CD4-positive, alpha-beta T cell treated with Interleukin-6 for 4 hours (primary cell): ENCODE results near the gene MAGEA8.
"Not testable (repeated sequence)": the region's sequence is repeated elsewhere in the genome, so short reads cannot be mapped to it uniquely, and the experiment has no call there.

Experiments
- DNase-seq: peaks from one replicate; pipeline ENCODE4 v3.0.0-alpha.2; 2020; ENCODE audit warnings: mixed read lengths

Gene MAGEA8, protein sequence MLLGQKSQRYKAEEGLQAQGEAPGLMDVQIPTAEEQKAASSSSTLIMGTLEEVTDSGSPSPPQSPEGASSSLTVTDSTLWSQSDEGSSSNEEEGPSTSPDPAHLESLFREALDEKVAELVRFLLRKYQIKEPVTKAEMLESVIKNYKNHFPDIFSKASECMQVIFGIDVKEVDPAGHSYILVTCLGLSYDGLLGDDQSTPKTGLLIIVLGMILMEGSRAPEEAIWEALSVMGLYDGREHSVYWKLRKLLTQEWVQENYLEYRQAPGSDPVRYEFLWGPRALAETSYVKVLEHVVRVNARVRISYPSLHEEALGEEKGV

GRCh38 chrX:149881081-149881711, at the start of gene MAGEA8:
Gene MAGEA8 (plus strand): TSS chrX:149881183. CDS start chrX:149884273, 3,090 bp downstream.
- no peak for DNase-seq

- DNase-seq = no peak
Measured at GRCh38 chrX:149831473-149831872, 49.5 kb upstream of the MAGEA8 start.

- DNase-seq = not testable (repeated sequence)
Measured at GRCh38 chrX:149836728-149837127, 44.3 kb upstream of the MAGEA8 start.

- no peak for DNase-seq
Measured at GRCh38 chrX:149837167-149837566, 43.8 kb upstream of the MAGEA8 start.

DNA sequence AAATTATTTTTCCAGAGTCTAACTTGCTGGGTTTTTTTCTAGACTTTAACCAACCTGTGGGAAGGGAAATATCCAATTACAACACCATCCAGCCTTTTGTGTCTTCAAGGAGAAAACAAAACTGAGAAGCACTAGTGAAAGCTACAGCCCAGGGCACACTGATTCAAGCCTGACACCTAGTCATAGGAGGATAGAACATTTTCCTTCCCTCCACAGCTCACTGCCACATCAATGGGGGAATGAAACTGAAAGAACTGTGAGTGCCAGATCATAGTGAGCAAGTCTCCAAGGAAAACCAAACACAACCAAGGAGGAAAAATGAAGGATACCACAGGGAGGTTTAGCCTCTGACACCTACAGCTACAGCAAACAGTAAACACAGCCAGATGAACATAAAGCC, 43.3 kb upstream of the MAGEA8 start:
- no peak for DNase-seq

GRCh38 chrX:149841929-149842328, 39.1 kb upstream of the MAGEA8 start:
- DNase-seq = no peak

DNA sequence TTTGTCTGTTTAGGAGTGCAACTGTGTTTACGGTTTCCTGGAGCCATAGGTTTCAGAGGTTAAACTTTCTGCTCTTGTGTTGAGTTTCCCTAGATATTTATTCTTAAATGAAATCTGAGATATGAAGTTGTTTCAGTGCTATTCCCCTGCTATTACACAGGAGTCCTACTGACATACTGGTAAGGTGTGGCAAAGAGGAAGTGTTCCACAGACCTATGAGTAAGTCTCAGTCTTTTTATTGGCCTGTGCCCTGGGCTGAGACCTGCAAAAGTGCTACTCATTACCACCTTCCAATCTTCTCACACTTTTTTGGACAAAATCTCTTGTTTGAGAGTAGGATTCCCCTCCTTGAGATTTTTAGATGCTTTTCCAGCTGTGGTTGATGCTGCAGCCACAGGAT, 35.6 kb upstream of the MAGEA8 start:
- no peak for DNase-seq

- DNase-seq = no peak
Measured at GRCh38 chrX:149846789-149847188, 34.2 kb upstream of the MAGEA8 start.

- no peak for DNase-seq
Measured at GRCh38 chrX:149848855-149849254, 32.1 kb upstream of the MAGEA8 start.

DNA sequence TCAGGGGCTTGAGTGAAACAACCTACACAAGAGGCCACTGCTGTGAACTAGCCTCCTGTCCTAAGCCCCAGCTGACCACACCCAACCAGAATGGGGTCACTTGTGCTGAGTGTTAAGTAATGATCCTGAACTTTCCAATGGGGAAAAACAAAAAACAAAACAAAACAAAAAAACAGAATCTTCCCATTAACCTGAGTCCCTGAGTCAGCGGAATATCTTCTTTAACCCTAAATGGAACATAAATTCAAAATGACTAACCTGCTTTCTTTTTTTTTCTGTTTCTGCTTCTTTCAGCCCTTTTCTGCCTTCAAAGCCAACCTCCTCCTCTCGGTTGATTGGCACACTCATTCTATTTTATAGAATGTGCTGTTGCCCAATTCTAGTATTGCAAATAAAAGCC, 31.2 kb upstream of the MAGEA8 start:
- no peak for DNase-seq

- no peak for DNase-seq
Measured at GRCh38 chrX:149851864-149852263, 29.1 kb upstream of the MAGEA8 start.

DNA sequence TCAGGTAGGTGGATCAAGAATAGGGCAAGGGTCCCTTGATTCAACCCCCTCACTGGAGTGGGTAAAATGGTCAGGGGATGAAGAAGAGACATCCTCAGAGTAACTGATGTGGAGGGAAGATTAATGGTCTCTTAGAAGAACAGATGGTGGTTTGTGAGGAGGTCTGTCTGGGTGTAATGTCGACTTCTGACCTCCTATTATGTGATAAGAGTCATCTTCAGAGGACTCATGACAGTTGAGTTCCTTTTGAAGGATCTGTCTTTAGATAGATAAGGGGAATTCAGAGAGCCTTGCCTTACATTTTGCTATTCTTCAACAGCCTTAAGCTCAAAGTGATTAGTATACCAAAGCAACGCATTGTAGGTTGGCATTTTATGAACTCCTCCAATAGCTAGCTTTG, 27.1 kb upstream of the MAGEA8 start:
- DNase-seq = no peak

DNA sequence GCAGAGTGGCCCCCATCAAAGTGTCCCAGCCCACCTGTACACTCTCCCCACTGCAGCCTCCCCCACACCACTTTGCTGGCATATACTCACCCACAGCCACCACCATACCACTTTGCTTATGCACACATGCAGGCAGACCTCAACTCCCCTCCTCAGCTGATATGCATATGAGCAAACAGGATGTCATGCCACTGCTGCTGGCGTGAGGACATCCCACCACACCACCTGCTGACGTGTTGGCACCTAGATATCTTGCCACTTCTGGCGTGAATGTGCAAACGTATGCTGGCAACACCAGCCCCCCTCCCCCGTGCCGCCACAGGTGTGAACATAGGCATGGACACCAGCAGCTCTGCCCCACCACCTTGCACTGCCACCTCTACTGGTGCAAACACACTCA, 22.4 kb upstream of the MAGEA8 start:
- no peak for DNase-seq

DNA sequence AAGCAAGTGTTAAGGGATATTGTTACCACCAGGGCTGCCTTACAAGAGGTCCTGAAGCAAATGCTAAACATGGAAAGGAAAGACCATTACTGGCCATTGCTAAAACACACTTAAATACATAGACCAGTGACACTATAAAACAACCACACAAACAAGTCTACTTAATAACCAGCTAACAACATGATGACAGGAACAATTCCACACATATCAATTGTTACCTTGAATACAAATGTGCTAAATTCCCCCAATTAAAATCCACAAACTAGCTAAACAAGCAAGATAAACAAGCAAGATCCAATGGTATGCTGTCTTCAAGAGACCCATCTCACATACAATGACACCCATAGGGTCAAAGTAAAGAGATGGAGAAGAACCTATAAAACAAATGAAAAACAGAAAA, 20.5 kb upstream of the MAGEA8 start:
- DNase-seq = no peak

GRCh38 chrX:149865390-149865789, 15.6 kb upstream of the MAGEA8 start:
- no peak for DNase-seq

GRCh38 chrX:149867488-149867887, 13.5 kb upstream of the MAGEA8 start:
- DNase-seq = no peak

GRCh38 chrX:149870840-149871239, 10.1 kb upstream of the MAGEA8 start:
- no peak for DNase-seq

GRCh38 chrX:149871433-149871832, 9.6 kb upstream of the MAGEA8 start:
- DNase-seq = no peak

- peak; percentile 47 for DNase-seq
Measured at GRCh38 chrX:149871940-149872339, 9.0 kb upstream of the MAGEA8 start.

- no peak for DNase-seq
Measured at GRCh38 chrX:149877157-149877556, 3.8 kb upstream of the MAGEA8 start.

- no peak for DNase-seq
Measured at GRCh38 chrX:149877636-149878035, 3.3 kb upstream of the MAGEA8 start.

- DNase-seq = not testable (repeated sequence)
Measured at GRCh38 chrX:149890828-149891227, 9.8 kb downstream of the MAGEA8 start.

DNA sequence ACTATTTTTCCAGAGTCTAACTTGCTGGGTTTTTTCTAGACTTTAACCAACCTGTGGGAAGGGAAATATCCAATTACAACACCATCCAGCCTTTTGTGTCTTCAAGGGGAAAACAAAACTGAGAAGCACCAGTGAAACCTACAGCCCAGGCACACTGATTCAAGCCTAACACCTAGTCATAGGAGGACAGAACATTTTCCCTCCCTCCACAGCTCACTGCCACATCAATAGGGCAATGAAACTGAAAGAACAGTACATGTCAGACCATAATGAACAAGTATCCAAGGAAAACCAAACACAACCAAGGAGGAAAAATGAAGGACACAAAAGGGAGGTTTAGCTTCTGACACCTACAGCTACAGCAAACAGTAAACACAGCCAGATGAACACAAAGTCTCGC, 17.6 kb downstream of the MAGEA8 start:
- no peak for DNase-seq

DNA sequence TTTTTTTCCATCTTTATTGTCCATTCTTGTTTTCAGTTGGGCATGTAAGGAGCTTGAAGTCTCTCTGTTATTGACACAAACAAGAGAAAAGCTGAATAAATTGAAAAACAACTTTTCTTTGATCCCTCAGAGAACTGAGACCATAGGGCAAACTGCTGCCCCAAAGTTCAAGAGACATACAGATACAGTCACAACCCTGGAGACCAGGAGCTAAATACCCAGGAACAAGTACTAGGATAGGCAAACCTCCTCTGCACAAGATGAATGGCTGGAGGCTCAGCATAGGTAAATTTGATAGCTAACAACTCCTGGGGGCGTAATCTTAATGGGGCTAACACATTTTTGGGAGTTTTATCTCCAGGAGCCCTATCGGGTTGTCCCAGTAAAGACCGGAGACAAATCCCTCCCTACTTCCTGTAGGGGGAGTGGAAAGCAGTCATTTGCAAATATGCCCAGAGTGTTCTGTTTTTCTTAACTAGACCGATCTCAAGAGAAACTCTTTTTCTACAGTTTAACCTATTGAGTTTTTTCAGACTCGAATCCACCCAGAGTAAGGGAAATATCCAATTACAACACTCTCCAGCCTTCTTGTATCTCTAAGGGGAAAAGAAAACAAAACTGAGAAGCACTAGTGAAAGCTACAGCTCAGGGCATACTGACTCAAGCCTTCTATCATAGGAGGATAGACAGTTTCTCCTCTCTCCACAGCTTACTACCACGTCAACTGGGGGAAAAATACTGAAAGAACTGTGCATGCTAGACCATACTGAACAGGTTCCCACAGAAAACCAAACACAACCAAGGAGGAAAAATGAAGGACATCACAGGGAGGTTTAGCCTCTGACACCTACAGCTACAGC, 23.1 kb downstream of the MAGEA8 start:
- no peak for DNase-seq
